Sigmoid colon (tissue), 4 donors: ENCODE measurements around the gene VPS39.

Experiments
- EP300 ChIP-seq, 4 donors: sonication (generic); formaldehyde crosslinking; IDR thresholded peaks; one replicate each; pipeline ENCODE4 v1.6.1; 2017; ENCODE audit warnings: antibody characterized with exemption in 4 of 4
- POLR2A ChIP-seq, 2 donors: fragments of 450-650 bp; IDR thresholded peaks; one replicate each; pipeline ENCODE4 v1.6.1; 2016; ENCODE audit warnings: antibody characterized with exemption in 2 of 2, mild to moderate bottlenecking in 2 of 2, moderate library complexity in 2 of 2
- TF ChIP-seq, protein P1 (sequence below), 4 experiments: fragments of 450-650 bp in 3 of 4; fragments of 200-600 bp in 1 of 4; IDR thresholded peaks; one replicate each; pipeline ENCODE4 v1.5.1; 2016 to 2019; ENCODE audit warnings: antibody characterized with exemption in 4 of 4, mild to moderate bottlenecking in 3 of 4, moderate library complexity in 2 of 4

GRCh38 chr15:42119446-42119760 is 88.7 kb downstream of the VPS39 start:
- TF ChIP-seq EP300 (IDR thresholded peaks at IDR 0.05) (no peak), POLR2A (IDR thresholded peaks at IDR 0.05) (no peak)
- TF ChIP-seq, protein P1, sequence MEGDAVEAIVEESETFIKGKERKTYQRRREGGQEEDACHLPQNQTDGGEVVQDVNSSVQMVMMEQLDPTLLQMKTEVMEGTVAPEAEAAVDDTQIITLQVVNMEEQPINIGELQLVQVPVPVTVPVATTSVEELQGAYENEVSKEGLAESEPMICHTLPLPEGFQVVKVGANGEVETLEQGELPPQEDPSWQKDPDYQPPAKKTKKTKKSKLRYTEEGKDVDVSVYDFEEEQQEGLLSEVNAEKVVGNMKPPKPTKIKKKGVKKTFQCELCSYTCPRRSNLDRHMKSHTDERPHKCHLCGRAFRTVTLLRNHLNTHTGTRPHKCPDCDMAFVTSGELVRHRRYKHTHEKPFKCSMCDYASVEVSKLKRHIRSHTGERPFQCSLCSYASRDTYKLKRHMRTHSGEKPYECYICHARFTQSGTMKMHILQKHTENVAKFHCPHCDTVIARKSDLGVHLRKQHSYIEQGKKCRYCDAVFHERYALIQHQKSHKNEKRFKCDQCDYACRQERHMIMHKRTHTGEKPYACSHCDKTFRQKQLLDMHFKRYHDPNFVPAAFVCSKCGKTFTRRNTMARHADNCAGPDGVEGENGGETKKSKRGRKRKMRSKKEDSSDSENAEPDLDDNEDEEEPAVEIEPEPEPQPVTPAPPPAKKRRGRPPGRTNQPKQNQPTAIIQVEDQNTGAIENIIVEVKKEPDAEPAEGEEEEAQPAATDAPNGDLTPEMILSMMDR (IDR thresholded peaks at IDR 0.05), result no peak
